Gastrocnemius medialis (tissue), 4 donors: ENCODE results near the gene CLDN11. TPM values are rescaled to one million over a fixed set of nuclear protein-coding genes. Genes with fewer than 3 reads are reported as not detected.

Experiments used
- ATAC-seq, 2 donors: fragments of 150-250 bp; one replicate each; pipeline ENCODE4 v1.9.1; 2016
- DNase-seq, 2 donors: peaks; one replicate each; pipeline ENCODE4 v3.0.0-alpha.2; 2019
- H3K27ac ChIP-seq, 4 donors: fragments of 200-600 bp; sonication (generic); 1 replicate in 1 of 4; 2 replicates in 3 of 4; pipeline ENCODE4 v1.5.1; 2016 to 2018; ENCODE audit warnings: mild to moderate bottlenecking in 2 of 4, moderate library complexity in 1 of 4
- H3K27me3 ChIP-seq, 3 donors: fragments of 200-600 bp; sonication (generic) in 2 of 3; 1 replicate in 1 of 3; 2 replicates in 2 of 3; pipeline versions ENCODE4 v1.5.1 to v1.6.0; 2016 to 2019; ENCODE audit warnings: mild to moderate bottlenecking in 1 of 3, moderate library complexity in 1 of 3
- H3K36me3 ChIP-seq, 2 donors: fragments of 200-600 bp; sonication (generic) in 1 of 2; one replicate each; pipeline ENCODE4 v1.5.1; 2017 to 2018
- H3K4me1 ChIP-seq, 2 donors: fragments of 200-600 bp; sonication (generic) in 1 of 2; one replicate each; pipeline ENCODE4 v1.5.1; 2016 to 2017; ENCODE audit warnings: mild to moderate bottlenecking in 2 of 2
- H3K4me3 ChIP-seq, 4 donors: fragments of 200-600 bp; sonication (generic) in 3 of 4; 1 replicate in 1 of 4; 2 replicates in 3 of 4; pipeline ENCODE4 v1.5.1; 2016 to 2019; ENCODE audit warnings: mild to moderate bottlenecking in 2 of 4
- H3K9me3 ChIP-seq, 3 donors: fragments of 200-600 bp; sonication (generic) in 2 of 3; 1 replicate in 1 of 3; 2 replicates in 2 of 3; pipeline ENCODE4 v1.5.1; 2016 to 2019
- POLR2A ChIP-seq, 2 donors: fragments of 450-650 bp; IDR thresholded peaks; one replicate each; pipeline ENCODE4 v1.6.1; 2017; ENCODE audit warnings: antibody characterized with exemption in 2 of 2, mild to moderate bottlenecking in 2 of 2, moderate library complexity in 2 of 2
- in situ Hi-C, 4 donors: fragments of 200-750 bp; cut with MboI; loops; one replicate each; pipeline versions ENCODE4 v1.15.0 to v1.8.0; 2017; ENCODE audit warnings: low sequenced_read_pairs in 4 of 4
- intact Hi-C: fragments of 100-400 bp; cut with DNase I; formaldehyde crosslinking; loops from one replicate; pipeline ENCODE4 v1.15.1; 2023; ENCODE audit warnings: low total_unique reads
- total RNA-seq, 4 donors: library from RNA; depleted of rRNA; stranded (reverse); fragments of >200 nt; gene quantifications; one replicate each; pipeline versions ENCODE4 v1.1.0 to v1.2.3, GENCODE V29; 2016
- TF ChIP-seq, protein P1 (sequence below), 5 experiments: fragments of 450-650 bp in 3 of 5; fragments of 200-600 bp in 2 of 5; sonication (generic) in 2 of 5; IDR thresholded peaks in 4 of 5; conservative IDR thresholded peaks in 1 of 5; 1 replicate in 4 of 5; 2 replicates in 1 of 5; pipeline ENCODE4 v1.5.1; 2016 to 2019; ENCODE audit warnings: antibody characterized with exemption in 5 of 5, mild to moderate bottlenecking in 3 of 5, moderate library complexity in 3 of 5

The CLDN11 gene
- total RNA-seq, 4 donors from 2014 or later, result 0.53 to 2.7 (median 1.4) TPM

DNA sequence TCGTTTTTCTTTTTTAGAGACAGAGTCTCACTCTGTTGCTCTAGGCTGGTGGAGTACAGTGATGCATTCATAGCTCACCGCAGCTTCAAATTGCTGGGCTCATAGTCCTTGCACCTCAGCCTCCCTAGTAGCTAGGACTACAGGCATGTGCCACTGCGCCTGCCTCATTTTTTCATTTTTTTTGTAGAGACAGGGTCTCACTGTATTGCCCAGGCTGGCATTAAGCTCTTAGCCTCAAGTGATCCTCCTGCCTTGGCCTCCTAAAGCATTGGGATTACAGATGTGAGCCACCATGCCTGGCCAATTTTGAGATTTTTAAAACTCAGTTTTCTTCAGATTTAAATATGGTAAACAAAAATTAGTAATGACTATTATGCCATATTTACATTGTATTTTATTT is 32.2 kb upstream of the CLDN11 start:
- Histone ChIP-seq H3K27me3 (no peaks in the 10 kb centered on the region), H3K4me1 (peaks cover 15 to 16% of the 10 kb centered on the region in 2 donors), H3K9me3 (no peaks in the 10 kb centered on the region), H3K36me3 (peaks cover 0 to 56% of the 10 kb centered on the region in 2 donors), H3K4me3 (no peak overlapping the region), H3K27ac (no peak overlapping the region)
- in situ Hi-C loops (no loop called here), intact Hi-C loops (no loop called here)
- ATAC-seq (no peak), DNase-seq (no peak)
- no peak for TF ChIP-seq POLR2A (IDR thresholded peaks at IDR 0.05)
- TF ChIP-seq, protein P1, sequence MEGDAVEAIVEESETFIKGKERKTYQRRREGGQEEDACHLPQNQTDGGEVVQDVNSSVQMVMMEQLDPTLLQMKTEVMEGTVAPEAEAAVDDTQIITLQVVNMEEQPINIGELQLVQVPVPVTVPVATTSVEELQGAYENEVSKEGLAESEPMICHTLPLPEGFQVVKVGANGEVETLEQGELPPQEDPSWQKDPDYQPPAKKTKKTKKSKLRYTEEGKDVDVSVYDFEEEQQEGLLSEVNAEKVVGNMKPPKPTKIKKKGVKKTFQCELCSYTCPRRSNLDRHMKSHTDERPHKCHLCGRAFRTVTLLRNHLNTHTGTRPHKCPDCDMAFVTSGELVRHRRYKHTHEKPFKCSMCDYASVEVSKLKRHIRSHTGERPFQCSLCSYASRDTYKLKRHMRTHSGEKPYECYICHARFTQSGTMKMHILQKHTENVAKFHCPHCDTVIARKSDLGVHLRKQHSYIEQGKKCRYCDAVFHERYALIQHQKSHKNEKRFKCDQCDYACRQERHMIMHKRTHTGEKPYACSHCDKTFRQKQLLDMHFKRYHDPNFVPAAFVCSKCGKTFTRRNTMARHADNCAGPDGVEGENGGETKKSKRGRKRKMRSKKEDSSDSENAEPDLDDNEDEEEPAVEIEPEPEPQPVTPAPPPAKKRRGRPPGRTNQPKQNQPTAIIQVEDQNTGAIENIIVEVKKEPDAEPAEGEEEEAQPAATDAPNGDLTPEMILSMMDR (IDR thresholded peaks at IDR 0.05 in 4 of 5, conservative IDR thresholded peaks at IDR 0.05 in 1 of 5), result no peak

DNA sequence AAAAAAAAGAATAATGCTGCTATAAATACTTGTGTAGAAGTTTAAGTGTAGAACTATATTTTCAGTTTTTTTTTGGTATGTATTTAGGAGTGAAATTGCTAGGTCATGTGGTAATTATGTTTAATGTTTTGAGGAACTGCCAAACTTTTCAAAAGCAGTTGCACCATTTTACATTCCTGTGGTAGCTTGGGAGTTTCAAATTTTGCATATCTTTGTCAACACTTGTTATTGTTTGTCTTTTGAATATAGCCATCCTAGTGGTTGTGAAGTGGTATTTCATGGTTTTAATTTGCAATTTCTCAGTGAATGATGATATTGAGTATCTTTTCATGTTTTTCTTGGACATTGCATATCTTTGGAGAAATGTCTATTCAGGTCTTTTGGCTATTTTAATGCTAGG is 30.7 kb upstream of the CLDN11 start:
- H3K4me3 ChIP-seq, result no peak overlapping the region

DNA sequence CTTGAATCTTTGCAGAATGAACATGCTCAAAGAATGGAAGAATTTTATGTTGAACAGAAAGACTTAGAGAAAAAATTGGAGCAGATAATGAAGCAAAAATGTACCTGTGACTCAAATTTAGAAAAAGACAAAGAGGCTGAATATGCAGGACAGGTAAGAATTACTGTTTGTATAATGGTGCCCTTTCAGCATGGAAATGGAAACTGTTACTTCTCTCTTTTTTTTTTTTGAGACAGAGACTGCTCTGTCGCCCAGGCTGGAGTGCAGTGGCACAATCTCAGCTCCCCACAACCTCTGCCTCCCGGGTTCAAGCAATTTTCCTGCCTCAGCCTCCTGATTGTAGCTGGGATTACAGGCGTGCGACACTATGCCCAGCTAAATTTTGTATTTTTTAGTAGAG is 27.6 kb upstream of the CLDN11 start:
- H3K27me3 ChIP-seq, result no peaks in the 10 kb centered on the region
- H3K36me3 ChIP-seq, result peaks cover 0 to 48% of the 10 kb centered on the region in 2 donors
- TF ChIP-seq POLR2A (IDR thresholded peaks at IDR 0.05), result no peak
- TF ChIP-seq, protein P1 (IDR thresholded peaks at IDR 0.05 in 4 of 5, conservative IDR thresholded peaks at IDR 0.05 in 1 of 5), result no peak
- H3K4me3 ChIP-seq, result no peak overlapping the region
- in situ Hi-C loops, result no loop called here
- H3K4me1 ChIP-seq, result no peaks in the 10 kb centered on the region
- DNase-seq, result no peak
- intact Hi-C loops, result no loop called here
- ATAC-seq, result no peak
- H3K27ac ChIP-seq, result no peak overlapping the region
- H3K9me3 ChIP-seq, result no peaks in the 10 kb centered on the region

More for the DNA sequence above, 30.7 kb upstream of the CLDN11 start:
- peaks cover 7 to 11% of the 10 kb centered on the region in 2 donors for H3K4me1 ChIP-seq
- ATAC-seq, result no peak
- in situ Hi-C loops, result no loop called here
- peaks cover 0 to 60% of the 10 kb centered on the region in 2 donors for H3K36me3 ChIP-seq
- no peaks in the 10 kb centered on the region for H3K9me3 ChIP-seq
- H3K27me3 ChIP-seq, result no peaks in the 10 kb centered on the region
- no peak overlapping the region for H3K27ac ChIP-seq
- intact Hi-C loops, result no loop called here
- DNase-seq, result no peak
- TF ChIP-seq, protein P1 (IDR thresholded peaks at IDR 0.05 in 4 of 5, conservative IDR thresholded peaks at IDR 0.05 in 1 of 5), result no peak
- no peak for TF ChIP-seq POLR2A (IDR thresholded peaks at IDR 0.05)

DNA sequence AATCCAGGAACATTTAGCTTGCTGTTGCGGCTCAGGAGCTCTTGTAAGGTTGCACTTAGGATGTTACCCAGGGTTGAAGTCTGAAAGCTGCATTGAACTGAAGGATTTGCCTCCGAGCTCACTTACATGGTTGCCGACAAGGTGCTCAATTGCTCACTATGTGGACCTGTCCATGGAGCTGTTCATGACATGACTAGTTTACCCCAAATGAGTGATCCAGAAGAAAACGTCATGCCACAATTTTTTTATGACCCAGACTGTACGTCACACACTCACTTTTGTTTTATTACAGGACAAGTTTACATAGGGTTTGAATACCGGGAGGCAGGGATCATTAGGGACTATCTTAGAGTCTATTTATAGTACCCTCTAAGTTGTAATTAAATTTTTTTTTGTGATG is 21.0 kb upstream of the CLDN11 start:
- in situ Hi-C loops, result no loop called here
- TF ChIP-seq POLR2A (IDR thresholded peaks at IDR 0.05), result no peak
- TF ChIP-seq, protein P1 (IDR thresholded peaks at IDR 0.05 in 4 of 5, conservative IDR thresholded peaks at IDR 0.05 in 1 of 5), result no peak
- Histone ChIP-seq H3K27ac (no peak overlapping the region), H3K9me3 (no peaks in the 10 kb centered on the region), H3K4me1 (no peaks in the 10 kb centered on the region), H3K27me3 (no peaks in the 10 kb centered on the region), H3K36me3 (no peaks in the 10 kb centered on the region), H3K4me3 (no peak overlapping the region)
- intact Hi-C loops, result no loop called here
- DNase-seq (no peak), ATAC-seq (no peak)

DNA sequence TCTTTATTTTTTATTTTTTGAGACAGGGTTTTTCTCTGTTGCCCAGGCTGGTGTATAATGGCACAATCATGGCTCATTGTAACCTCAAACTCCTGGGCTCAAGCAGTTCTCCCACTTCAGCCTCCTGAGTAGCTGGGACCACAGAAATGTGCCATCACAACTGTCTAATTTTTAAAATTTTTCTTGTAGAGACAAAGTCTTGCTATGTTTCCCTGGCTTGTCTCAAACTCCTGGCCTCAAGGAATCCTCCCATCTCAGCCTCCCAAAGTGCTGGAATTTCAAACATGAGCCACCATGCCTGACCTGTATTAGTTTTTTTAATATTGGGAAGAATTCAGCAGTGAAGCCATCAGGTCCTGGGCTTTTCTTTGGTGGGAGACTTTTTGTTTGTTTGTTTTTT is 13.6 kb upstream of the CLDN11 start:
- H3K27me3 ChIP-seq, result no peaks in the 10 kb centered on the region
- H3K9me3 ChIP-seq, result no peaks in the 10 kb centered on the region
- H3K36me3 ChIP-seq, result no peaks in the 10 kb centered on the region
- in situ Hi-C loops (loop anchor here (5.0 to 25.0 kb wide), 4 partner anchors 90 to 407 kb away; no protein-coding TSS in a partner anchor), intact Hi-C loops (no loop called here)
- no peak overlapping the region for H3K27ac ChIP-seq
- no peak for ATAC-seq
- no peaks in the 10 kb centered on the region for H3K4me1 ChIP-seq
- no peak overlapping the region for H3K4me3 ChIP-seq
- TF ChIP-seq, protein P1 (IDR thresholded peaks at IDR 0.05 in 4 of 5, conservative IDR thresholded peaks at IDR 0.05 in 1 of 5), result no peak
- TF ChIP-seq POLR2A (IDR thresholded peaks at IDR 0.05), result no peak
- DNase-seq, result no peak
